Loucy (cell line): ENCODE results near the gene MRM2.

Experiments used
- CTCF ChIP-seq: fragments of 200-600 bp; sonication (generic); conservative IDR thresholded peaks from 2 replicates; pipeline ENCODE4 v1.5.1; 2014; ENCODE audit warnings: mild to moderate bottlenecking, antibody characterized with exemption, low read length
- EZH2phosphoT487 ChIP-seq: fragments of 200-600 bp; IDR thresholded peaks from 2 replicates; pipeline ENCODE4 v1.6.1; 2018; ENCODE audit warnings: antibody characterized with exemption, mild to moderate bottlenecking, moderate library complexity, borderline replicate concordance

GRCh38 chr7:2209961-2210323, 32.1 kb downstream of the MRM2 start:
- no peak for TF ChIP-seq CTCF
- no peak for TF ChIP-seq EZH2phosphoT487
